ENCODE data around the gene SULT1E1. TPM values are rescaled to one million over a fixed set of nuclear protein-coding genes. Genes with fewer than 3 reads are reported as not detected.

Gene SULT1E1
- total and polyA plus RNA-seq, 2 experiments from 2014 or later, result not detected

DNA sequence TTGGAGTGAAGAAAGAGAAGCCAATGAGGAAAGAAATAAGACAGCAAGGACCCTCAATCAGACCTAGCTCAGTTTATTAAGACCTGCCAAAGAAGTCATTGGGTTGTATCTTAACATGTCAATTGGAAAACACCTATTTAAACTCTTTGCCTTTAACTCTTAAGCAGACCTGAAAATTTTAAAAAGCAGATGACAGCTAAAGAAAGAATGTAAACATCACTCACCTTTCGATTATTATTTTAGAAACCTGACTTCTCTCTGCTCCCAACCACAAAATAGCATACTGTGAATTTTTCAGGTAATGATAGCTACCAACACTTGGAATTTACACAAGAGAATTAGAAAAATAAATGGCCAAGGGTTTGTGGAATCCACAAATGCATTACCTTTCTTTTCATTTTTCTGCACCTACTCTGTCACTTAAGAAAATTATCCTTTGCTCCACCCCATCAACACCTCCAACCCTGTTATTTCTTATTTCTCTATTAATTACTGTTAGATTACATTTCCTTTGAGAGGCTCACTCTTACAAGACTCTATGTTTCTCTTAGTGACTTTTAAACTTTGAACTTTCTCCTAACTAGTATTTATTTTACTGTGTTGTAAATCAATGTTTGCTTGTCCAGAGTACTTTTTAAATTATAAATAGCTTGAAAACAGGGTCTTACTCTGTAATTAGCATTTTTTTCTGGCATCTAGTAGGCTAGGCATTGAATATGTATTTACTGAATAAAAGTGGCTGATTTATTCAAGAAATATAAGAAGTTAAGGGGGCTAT, 765 bp upstream of the SULT1E1 start:
- H3K27ac Mint-ChIP-seq, result no peak overlapping the region
- no peak overlapping the region for H3K4me3 ChIP-seq
- DNase-seq (ENCODE audit: low spot score), result no peak
- H3K27me3 ChIP-seq (ENCODE audit: insufficient read depth), result no peaks in the 10 kb centered on the region
- no peaks in the 10 kb centered on the region for H3F3A ChIP-seq (replicated peaks; ENCODE audit: low read depth)
- no peaks in the 10 kb centered on the region for H3K9me3 Mint-ChIP-seq
- no peak for ATAC-seq
- peaks cover 2% of the 10 kb centered on the region for H3K27me3 Mint-ChIP-seq (ENCODE audit: insufficient read depth, low read depth, poor library complexity)
- TF ChIP-seq STAT1 (IDR thresholded peaks at IDR 0.05; ENCODE audit: unreplicated experiment), result no peak
- no peak for TF ChIP-seq EZH2 (IDR thresholded peaks at IDR 0.05; ENCODE audit: low read depth, unreplicated experiment)
- TF ChIP-seq JUNB (IDR thresholded peaks at IDR 0.05; ENCODE audit: unreplicated experiment), result no peak
- TF ChIP-seq, protein P1, sequence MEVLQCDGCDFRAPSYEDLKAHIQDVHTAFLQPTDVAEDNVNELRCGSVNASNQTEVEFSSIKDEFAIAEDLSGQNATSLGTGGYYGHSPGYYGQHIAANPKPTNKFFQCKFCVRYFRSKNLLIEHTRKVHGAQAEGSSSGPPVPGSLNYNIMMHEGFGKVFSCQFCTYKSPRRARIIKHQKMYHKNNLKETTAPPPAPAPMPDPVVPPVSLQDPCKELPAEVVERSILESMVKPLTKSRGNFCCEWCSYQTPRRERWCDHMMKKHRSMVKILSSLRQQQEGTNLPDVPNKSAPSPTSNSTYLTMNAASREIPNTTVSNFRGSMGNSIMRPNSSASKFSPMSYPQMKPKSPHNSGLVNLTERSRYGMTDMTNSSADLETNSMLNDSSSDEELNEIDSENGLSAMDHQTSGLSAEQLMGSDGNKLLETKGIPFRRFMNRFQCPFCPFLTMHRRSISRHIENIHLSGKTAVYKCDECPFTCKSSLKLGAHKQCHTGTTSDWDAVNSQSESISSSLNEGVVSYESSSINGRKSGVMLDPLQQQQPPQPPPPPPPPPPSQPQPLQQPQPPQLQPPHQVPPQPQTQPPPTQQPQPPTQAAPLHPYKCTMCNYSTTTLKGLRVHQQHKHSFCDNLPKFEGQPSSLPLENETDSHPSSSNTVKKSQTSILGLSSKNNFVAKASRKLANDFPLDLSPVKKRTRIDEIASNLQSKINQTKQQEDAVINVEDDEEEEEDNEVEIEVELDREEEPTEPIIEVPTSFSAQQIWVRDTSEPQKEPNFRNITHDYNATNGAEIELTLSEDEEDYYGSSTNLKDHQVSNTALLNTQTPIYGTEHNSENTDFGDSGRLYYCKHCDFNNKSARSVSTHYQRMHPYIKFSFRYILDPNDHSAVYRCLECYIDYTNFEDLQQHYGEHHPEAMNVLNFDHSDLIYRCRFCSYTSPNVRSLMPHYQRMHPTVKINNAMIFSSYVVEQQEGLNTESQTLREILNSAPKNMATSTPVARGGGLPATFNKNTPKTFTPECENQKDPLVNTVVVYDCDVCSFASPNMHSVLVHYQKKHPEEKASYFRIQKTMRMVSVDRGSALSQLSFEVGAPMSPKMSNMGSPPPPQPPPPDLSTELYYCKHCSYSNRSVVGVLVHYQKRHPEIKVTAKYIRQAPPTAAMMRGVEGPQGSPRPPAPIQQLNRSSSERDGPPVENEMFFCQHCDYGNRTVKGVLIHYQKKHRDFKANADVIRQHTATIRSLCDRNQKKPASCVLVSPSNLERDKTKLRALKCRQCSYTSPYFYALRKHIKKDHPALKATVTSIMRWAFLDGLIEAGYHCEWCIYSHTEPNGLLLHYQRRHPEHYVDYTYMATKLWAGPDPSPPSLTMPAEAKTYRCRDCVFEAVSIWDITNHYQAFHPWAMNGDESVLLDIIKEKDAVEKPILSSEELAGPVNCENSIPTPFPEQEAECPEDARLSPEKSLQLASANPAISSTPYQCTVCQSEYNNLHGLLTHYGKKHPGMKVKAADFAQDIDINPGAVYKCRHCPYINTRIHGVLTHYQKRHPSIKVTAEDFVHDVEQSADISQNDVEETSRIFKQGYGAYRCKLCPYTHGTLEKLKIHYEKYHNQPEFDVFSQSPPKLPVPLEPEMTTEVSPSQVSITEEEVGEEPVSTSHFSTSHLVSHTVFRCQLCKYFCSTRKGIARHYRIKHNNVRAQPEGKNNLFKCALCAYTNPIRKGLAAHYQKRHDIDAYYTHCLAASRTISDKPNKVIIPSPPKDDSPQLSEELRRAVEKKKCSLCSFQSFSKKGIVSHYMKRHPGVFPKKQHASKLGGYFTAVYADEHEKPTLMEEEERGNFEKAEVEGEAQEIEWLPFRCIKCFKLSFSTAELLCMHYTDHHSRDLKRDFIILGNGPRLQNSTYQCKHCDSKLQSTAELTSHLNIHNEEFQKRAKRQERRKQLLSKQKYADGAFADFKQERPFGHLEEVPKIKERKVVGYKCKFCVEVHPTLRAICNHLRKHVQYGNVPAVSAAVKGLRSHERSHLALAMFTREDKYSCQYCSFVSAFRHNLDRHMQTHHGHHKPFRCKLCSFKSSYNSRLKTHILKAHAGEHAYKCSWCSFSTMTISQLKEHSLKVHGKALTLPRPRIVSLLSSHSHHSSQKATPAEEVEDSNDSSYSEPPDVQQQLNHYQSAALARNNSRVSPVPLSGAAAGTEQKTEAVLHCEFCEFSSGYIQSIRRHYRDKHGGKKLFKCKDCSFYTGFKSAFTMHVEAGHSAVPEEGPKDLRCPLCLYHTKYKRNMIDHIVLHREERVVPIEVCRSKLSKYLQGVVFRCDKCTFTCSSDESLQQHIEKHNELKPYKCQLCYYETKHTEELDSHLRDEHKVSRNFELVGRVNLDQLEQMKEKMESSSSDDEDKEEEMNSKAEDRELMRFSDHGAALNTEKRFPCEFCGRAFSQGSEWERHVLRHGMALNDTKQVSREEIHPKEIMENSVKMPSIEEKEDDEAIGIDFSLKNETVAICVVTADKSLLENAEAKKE (CRISPR knock-in tag; IDR thresholded peaks at IDR 0.05), result no peak
- no peak for TF ChIP-seq CREB1 (CRISPR knock-in tag; IDR thresholded peaks at IDR 0.05; ENCODE audit: low read depth)
- no peak for TF ChIP-seq EZH2phosphoT487 (IDR thresholded peaks at IDR 0.05; ENCODE audit: unreplicated experiment)
- TF ChIP-seq, protein P2, sequence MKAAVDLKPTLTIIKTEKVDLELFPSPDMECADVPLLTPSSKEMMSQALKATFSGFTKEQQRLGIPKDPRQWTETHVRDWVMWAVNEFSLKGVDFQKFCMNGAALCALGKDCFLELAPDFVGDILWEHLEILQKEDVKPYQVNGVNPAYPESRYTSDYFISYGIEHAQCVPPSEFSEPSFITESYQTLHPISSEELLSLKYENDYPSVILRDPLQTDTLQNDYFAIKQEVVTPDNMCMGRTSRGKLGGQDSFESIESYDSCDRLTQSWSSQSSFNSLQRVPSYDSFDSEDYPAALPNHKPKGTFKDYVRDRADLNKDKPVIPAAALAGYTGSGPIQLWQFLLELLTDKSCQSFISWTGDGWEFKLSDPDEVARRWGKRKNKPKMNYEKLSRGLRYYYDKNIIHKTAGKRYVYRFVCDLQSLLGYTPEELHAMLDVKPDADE (IDR thresholded peaks at IDR 0.05), result no peak
- TF ChIP-seq NANOG (IDR thresholded peaks at IDR 0.05; ENCODE audit: borderline replicate concordance), result no peak
- TF ChIP-seq POLR2AphosphoS5 (IDR thresholded peaks at IDR 0.05; ENCODE audit: low read depth), result no peak
- TF ChIP-seq, protein P3, sequence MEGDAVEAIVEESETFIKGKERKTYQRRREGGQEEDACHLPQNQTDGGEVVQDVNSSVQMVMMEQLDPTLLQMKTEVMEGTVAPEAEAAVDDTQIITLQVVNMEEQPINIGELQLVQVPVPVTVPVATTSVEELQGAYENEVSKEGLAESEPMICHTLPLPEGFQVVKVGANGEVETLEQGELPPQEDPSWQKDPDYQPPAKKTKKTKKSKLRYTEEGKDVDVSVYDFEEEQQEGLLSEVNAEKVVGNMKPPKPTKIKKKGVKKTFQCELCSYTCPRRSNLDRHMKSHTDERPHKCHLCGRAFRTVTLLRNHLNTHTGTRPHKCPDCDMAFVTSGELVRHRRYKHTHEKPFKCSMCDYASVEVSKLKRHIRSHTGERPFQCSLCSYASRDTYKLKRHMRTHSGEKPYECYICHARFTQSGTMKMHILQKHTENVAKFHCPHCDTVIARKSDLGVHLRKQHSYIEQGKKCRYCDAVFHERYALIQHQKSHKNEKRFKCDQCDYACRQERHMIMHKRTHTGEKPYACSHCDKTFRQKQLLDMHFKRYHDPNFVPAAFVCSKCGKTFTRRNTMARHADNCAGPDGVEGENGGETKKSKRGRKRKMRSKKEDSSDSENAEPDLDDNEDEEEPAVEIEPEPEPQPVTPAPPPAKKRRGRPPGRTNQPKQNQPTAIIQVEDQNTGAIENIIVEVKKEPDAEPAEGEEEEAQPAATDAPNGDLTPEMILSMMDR (conservative IDR thresholded peaks at IDR 0.05; ENCODE audit: low read depth in 2 of 2), result no peak
- TF ChIP-seq REST (IDR thresholded peaks at IDR 0.05; ENCODE audit: unreplicated experiment), result no peak
- TF ChIP-seq ZNF114 (CRISPR knock-in tag; IDR thresholded peaks at IDR 0.05), result no peak
- no peak for TF ChIP-seq ZNF331 (CRISPR knock-in tag; IDR thresholded peaks at IDR 0.05; ENCODE audit: low read depth)
- no peaks in the 10 kb centered on the region for H3K9me2 ChIP-seq (ENCODE audit: insufficient read depth)
- no peak overlapping the region for H3K4me2 ChIP-seq
- no peak overlapping the region for H3K4me3 Mint-ChIP-seq
- no peaks in the 10 kb centered on the region for H3K79me2 ChIP-seq (replicated peaks; ENCODE audit: insufficient read depth)
- H4K20me1 ChIP-seq (replicated peaks; ENCODE audit: insufficient read depth), result no peaks in the 10 kb centered on the region
- H3K4me1 ChIP-seq (ENCODE audit: insufficient read depth), result no peaks in the 10 kb centered on the region
- H3K27ac ChIP-seq (ENCODE audit: low read depth), result no peak overlapping the region
- no peaks in the 10 kb centered on the region for H3K36me3 ChIP-seq (ENCODE audit: insufficient read depth)
- H2AFZ ChIP-seq, result no peak overlapping the region
- H3K4me1 Mint-ChIP-seq, result no peaks in the 10 kb centered on the region
- no peaks in the 10 kb centered on the region for H3K36me3 Mint-ChIP-seq (ENCODE audit: low read depth)

Measured in GM23338 (cell line).